ENCODE measurements around the gene TARDBP.
"Not testable (repeated sequence)": the region's sequence is repeated elsewhere in the genome, so short reads cannot be mapped to it uniquely, and the experiment has no call there.

Gene TARDBP

DNA sequence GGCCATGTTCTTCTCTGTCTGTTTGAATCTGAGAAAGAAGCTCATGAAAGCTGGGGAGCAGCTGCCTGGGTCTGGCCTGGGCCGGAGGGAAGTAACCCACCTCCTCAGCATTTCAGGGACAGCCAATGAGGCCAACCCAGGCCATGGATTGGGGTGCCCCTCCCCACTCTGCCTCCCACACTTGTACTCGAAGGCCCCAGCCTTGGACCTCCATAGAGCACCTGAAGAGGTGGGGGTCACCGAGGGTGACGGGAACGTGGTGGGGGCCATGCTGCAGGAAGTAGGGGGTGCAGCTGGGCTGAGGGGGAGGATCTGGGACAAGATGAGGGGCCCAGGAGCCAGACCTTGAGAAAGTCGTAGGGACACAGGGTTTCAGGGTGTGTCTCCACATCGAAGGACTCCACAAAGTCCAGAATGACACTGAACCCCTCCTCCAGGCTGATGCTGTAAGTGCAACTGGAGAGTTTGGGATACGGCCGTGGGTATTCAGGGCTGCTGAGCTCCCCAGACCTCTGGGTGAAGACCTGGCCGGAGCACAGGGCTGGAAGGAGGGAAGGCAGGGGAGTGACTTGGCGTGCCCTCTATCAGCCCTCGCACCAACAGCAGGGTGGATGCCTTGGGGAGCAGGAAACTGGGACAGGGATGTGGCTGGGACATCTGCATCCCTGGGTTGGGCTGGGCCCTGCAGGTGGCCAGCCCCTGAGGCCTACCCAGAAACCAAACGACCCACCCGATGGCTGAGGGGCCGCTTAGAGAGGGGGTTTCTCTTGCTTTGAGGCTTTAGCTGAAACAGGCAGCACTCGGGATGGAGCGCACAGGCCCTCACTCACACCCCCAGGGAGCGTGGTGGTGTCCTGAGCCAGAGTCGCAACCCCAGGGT is 30.8 kb downstream of the TARDBP start:
- DNase-seq (ENCODE audit: low spot score), result no peak

DNA sequence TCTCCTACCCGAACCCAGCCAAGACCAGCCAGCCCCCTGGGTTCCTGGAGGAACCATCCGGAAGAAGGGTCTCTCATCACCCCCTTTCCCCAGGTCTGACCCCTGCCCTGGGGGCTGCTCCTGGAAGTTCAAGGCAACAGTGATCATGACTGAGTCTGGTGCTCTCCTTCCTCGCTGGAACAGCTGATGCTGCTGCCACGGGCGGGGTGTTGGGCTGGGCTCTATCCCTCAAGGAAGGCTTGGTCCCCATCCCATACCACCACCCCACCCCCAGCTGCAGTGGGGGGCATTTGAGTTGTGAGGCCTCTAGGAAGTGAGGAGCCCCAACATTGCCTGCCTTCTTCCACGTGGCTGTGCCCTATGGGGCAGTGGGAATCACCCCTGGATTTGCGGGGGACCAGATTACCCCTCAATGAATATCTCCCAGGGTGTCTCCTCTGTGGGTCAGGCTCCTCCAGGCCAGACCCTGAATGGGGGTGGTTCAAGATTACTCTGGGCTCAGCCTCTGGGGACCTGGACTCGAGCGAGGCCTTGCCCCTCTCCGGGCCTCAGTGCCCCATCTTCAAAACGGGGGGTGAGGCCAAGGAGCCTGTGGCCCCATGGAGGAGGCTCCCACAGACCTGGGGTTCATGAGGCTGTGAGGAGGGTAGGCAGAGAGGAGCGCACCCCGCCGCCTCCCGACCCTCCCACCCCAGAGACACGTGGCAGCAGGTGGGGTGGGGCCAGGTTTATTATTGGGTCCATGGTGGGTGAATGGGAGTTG is 31.8 kb downstream of the TARDBP start:
- no peak for DNase-seq (ENCODE audit: low spot score)

DNA sequence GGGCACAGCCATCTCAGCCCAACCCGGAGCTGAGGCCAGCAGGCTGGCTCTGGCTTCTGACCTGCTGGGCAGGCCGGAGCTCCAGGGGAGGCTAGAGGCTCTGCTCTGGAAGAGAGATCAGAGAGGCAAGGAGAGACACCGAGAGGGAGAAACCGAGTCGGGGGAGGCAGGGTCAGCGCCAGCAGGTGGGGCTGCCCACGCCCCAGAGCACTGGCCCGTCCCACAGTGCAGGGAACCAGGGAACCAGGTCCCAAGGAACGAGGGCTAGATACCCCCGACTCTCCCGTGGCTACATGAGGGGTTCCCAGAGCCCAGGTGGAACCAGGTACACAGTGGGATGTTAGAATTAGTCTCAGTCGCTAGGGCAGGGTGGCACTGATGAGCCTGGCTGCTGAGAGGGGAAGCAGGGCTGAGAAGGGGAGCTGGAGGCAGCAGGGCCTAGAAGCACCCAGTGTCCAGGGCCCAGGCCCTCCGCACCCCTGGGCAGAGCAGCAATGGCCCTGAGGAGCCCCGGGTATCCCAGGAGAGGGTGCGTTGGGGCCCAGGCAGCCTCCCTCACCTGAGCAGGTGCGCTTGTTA is 32.5 kb downstream of the TARDBP start:
- DNase-seq (ENCODE audit: low spot score), result no peak

DNA sequence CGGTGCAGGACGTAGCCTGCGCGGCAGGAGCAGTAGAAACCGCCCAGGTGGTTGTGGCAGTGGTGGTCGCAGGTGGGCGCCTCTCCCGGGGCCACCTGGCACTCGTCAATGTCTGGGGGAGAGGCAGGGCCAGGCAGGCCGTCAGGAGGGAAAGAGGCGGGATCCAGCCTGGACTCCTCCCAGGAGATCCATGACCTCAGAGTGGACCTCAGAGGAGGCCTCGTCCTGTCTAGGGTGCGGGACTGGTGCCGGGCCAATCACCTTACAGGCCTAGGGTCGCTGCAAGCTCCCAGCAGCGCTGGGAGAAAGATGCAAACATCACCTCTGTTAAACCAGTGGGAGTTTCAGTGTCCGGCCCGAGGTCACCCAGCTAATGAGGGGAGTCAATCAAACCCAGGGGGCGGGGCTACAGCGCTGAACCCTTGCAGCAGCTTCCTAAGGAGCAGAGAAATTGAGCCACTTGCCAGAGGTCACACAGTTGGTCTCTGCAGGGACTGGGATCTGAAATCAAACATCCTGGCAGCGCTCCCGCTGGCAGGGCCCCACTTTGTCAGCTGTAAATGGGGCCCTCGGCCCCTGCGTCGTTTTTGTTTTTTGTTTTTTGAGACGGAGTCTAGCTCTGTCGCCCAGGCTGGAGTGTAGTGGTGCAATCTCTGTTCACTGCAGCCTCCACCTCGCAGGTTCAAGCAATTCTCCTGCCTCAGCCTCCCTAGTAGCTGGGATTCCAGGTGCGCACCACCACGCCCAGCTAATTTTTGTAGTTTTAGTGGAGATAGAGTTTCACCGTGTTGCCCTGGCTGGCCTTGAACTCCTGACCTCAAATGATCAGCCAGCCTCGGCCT is 33.2 kb downstream of the TARDBP start:
- DNase-seq (ENCODE audit: low spot score), result no peak

DNA sequence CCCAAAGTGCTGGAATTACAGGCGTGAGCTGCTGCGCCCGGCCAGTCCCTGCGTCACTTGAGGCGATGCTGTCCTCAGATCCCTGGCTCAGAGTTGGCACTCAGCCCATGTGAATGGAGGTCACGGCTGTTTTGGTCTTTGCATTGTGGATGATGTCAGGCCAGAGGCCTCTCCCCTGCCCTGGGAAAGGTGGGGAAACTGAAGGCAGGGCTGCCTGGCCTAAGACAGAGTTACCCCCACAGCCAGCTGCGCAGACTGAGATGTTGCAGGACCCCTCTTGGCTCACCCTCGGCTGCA is 33.8 kb downstream of the TARDBP start:
- no peak for DNase-seq (ENCODE audit: low spot score)

DNA sequence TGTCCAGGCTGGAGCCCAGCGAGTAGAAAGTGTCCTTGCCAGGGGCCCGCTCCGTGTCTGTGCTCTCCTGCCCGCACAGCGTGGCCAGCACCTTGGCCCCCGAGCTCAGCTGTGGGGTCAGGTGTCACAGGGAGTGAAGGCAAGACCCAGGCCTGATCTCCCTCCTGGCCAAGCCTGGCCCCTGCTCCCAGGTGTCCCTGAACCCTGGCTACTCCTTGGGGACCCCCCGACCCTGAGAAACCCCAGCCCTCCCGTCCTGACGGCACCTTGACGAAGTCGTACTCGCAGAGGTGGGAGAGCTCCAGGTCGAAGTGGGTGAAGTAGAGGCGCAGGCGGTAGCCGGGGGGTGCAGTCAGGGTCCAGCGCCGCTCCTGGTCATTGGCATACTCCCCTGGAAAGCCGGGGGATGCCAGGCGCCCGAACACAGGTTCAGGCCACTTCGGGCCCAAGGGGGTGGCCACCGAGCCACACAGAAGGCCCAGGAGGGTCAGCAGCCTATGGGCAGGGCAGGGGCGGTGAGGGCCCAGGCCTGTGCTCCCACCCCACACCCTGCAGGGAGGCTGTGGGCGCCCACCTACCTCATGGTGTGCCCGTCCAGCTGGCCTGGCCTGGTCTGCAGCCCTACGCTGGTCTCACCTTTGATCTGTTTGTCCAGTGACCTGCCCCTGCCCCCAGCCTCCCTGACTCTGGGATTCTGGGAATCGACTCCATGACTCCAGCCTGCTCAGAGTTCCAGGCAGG is 34.3 kb downstream of the TARDBP start, which contains the start of gene MASP2:
MASP2 (minus strand) TSS at position 615 of the 741 bp plus-strand sequence; CDS start at position 583, 32 bp downstream.
- no peak for DNase-seq (ENCODE audit: low spot score)

DNA sequence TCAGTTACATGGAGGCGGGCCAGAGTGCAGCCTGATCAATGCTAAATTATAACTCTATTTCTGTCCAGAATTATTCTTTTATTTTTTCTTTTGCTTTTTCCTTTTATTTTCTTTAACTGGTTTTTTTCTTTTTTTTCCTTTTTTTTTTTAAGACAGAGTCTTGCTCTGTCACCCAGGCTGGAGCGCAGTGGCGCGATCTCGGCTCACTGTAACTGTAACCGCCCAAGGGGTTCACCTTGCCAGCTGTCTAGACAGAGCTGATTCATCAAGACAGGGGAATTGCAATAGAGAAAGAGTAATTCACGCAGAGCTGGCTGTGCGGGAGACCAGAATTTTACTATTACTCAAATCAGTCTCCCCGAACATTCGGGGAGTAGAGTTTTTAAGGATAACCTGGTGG is 38.7 kb downstream of the TARDBP start:
- DNase-seq (ENCODE audit: low spot score), result not testable (repeated sequence)

DNA sequence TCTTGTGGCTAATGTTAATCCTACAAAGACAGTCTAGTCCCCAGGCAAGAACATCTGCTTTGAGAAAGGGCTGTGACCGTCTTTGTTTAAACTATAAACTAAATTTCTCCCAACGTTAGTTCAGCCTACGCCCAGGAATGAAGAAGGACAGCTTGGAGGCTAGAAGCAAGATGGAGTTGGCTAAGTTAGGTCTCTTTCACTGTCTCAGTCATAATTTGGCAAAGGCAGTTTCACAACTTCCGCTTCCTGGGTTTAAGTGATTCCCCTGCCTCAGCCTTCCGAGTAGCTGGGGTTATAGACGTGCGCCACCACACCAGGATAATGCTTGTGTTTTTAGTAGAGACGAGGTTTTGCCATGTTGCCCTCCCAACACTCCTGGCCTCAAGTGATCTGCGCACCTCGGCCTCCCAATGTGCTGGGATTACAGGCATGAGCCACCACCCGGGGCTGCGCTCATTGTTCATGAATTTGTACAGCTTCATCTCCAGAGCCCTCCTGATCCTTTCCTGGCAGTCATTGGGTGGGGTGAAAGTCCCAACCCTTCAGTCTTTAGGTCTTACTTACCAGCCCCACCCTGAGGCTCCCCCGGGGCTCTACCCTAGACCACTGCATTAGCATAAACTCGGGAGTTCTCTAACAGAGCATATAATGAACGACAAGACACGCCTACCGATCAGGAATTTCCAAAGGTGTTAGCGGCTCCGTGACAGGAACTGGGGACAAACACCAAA is 39.5 kb downstream of the TARDBP start:
- no peak for DNase-seq (ENCODE audit: low spot score)

DNA sequence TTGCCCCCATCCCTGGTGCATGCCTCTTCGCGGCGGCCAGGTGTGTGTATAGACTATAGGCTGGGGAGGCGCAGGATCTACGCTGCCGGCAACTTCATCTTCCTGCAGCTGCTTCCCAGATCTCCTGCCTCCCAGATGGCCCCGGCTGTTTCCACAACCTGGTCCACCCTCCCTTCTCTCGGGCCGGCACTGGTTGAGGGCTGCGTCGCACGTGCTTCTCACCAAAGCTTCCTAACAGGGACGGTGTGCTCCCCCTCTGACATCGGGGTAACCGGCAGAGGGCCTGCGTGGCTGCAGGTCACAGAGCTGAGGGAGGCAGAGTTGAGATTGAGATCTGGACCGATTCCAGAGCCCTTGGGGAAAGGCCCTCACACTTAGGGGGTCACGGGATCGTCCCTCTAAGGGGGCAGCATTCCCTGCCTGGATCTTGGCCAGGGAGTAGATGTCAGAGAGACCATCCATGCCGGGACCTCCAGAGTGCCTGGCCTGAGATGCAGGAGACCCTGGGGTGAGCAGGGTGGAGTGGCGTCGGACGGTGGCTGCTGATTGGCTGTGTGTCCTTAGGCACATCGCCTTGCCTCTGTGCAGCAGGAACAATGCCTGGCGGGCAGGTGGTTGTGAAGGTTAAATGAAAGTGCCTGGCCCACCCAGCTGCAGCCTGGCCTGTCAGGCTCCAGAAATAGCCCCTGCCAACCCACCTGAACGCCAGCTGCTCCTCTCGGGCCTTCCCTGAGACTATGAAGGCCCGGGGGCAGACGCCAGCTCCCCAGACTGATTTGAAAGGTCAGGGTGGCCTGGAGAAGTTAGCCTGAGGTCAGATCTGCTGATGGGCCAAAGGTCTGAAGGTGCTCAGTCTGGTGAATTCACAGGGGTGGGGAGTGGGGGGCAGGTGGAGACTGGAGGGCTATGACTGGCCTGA is 40.6 kb downstream of the TARDBP start:
- DNase-seq (ENCODE audit: low spot score), result no peak

DNA sequence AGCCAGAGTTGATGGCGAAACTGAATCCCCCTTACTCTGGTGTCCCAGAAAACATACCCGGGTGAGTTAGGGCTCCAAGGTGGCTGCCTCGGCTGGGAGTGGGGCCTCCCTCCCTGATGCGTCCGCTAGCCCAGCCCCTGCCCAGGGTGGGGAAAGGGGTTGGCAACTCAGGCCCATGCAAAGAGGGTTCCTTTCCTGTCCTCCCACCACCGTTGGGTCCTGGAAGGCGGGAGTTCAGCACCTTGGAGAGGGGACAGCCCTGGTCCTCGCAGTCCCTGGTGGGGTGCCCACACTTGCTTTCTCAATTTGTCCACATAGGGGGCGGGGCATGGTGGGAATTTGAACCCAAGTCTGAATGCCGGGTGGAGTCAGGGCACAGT is 41.3 kb downstream of the TARDBP start:
- DNase-seq (ENCODE audit: low spot score), result no peak

DNA sequence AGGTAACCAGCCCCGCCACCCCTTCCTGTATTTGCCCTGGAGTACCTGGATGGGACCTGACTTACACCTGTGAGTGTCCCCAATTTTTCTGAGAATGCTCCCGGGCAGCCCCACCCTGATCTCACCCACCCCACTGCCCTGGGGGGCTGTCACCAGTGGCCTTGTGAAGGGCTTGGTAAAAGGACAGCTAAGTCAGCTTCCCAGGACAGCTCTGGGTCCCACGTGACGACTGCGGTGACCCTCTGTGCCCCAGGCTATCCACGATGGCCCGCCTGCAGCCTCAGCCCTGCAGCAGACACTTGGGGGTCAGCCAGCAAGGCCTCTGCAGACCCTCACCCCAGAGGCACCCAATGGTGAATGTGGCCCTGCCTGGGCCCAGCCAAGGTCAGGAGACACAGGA is 41.7 kb downstream of the TARDBP start:
- no peak for DNase-seq (ENCODE audit: low spot score)

DNA sequence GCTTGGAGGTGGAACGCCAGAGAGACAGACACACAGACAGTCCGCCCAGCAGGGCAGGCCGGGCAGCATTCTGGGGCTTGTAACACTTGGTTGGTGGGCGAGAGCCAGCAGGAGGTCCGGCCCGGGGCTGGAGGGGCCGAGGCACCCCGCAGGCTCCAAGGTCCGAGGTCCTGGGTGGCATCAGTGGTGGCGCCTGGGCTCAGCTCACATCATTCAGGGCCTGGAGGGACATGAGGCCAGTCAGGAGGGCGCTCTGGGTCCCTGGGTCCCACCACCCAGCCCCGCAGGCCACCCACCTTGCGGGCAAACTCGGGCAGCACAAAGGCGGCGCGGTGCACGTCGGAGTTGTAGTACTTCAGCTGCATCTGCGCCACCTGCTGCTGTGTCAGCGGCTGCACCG is 42.2 kb downstream of the TARDBP start:
- no peak for DNase-seq (ENCODE audit: low spot score)

DNA sequence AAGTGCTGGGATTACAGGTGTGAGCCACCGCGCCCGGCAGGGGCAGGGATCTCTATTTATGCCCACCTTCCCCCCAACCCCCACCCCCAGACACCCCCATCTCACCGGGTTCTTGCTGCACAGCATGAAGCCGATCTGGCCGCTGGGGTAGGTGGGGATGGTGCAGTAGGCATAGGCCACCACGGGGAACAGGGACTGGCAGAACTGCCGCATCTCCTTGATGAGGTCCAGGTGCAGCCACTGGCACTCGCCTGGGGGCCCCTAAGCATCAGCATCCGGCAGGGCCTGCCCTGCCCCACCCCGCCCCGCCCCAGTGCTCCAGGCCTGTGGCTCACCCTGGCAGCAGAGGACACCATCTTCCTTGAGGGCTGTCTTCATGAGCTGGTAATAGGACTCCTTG is 43.2 kb downstream of the TARDBP start:
- no peak for DNase-seq (ENCODE audit: low spot score)

DNA sequence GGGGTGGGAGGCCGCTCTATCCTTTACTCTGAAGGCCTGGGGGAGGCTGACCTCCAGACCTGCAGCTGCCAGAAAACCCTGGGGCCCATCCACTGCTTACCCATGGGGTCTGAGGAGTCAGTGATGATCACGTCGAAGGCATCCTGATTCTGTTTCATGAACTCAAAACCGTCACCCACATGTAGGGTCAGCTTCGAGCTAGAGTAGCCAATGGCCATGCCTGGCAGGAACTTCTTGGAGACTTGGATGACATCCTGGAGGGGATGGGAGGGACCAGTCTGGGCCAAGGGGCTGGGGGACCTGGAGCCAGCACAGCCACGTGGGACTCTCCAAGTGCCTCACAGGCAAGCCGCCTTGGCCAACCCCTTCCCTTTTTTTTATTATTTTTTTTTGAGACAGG is 44.0 kb downstream of the TARDBP start:
- no peak for DNase-seq (ENCODE audit: low spot score)

DNA sequence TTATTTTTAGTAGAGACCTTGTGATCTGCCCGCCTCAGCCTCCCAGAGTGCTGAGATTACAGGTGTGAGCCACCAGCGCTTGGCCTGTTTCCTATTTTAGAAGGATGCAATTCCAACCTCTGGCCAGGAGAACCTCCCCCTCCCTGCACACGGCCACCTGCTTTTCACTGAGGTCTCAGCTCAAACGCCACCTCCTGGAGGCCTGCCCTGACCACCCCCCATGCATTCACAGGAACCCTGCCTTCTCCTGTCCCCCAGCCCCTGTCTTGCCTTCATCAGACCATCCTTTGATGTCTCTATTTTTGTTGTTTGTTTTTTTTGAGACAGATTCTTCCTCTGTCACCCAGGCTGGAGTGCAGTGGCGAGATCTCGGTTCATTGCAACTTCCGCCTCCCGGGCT is 45.0 kb downstream of the TARDBP start:
- DNase-seq (ENCODE audit: low spot score), result no peak

DNA sequence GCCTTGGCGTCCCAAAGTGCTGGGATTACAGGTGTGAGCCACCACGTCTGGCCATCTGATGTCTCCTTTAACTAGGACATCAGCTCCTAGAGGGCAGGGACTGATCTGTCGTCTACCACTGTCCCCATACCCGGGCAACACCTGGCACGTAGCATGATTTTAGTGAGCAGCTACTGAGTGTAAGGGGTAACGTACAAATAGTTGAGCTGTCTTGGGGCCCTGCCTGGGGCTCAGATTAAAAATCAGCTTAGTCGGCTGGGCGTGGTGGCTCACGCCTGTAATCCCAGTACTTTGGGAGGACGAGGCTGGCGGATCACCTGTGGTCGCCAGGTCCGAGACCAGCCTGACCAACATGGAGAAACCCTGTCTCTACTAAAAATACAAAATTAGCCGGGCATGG is 45.6 kb downstream of the TARDBP start:
- no peak for DNase-seq (ENCODE audit: low spot score)

DNA sequence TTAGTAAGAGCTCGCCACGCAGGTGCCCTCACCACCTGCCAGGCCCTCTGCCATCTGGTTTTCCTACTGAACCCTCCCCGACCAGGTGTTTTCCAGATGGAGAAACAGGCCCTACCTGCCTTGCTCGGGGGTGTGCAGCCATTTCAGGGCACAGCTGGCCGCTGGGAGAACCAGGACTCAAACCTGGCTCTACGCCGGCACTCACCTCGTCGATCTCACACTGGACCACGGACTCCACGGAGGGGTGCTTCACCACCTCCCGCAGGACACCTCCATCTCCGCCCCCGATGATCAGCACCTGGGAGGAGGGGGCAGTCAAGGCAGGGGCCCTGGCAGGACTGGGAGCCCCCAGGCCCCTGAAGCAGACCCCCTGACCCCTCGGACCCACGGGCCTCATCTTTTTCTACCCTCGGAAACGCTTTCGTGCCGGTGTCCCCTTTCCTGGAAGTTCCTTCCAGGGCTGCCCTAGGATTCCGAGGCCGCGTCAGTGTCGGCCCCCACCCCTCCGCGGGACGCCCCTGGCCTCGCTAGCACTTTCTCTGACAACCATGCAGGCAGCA is 46.2 kb downstream of the TARDBP start:
- no peak for DNase-seq (ENCODE audit: low spot score)

DNA sequence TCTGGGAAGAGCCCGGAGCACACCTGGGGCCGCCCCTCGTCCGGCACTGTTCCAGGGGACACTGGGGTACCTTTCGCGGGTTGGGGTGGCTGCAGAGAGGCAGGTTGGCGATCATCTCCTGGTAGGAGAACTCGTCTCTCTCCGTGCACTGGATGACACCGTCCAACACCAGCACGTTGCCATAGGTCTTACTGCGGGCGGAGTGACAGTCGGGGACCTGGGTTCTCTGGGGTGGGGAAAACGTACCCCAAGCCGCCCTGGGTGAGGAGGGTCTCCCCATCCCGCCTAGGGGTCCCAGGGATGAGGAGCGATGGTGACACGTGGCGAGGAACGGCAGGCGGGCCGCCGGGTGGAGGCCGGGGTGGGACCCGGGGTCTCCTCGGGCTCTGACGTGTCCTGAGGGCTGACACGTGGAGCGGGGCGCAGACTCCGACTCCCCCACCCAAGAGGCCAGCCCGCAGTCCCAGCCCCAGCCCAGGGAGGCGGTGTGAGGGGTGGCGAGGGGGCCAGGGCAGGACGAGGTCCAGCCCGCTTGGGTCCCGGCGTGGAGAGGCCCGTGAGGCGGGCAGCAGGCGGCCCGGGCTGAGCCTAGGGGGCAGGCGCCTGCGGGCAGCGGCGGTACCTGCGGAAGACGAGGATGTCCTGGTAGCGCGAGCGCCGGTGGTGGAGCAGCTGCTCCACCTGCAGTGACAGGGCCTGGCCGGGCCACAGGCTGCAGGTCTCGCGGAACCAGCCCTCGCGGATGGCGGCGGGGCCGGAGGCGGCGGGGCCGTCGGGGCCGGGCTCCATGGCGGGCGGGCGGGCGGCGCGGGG is 46.9 kb downstream of the TARDBP start:
- no peak for DNase-seq (ENCODE audit: low spot score)

Data from hematopoietic multipotent progenitor cell treated with erythropoietin and hydrocortisone succinate and interleukin-3 and kit ligand, for 15 days (in vitro differentiated cells).